Smooth muscle cell (in vitro differentiated cells): Measurements from ENCODE around the gene TTC21A. TPM values are rescaled to one million over a fixed set of nuclear protein-coding genes. Genes with fewer than 3 reads are reported as not detected.
"Not testable (repeated sequence)": the region's sequence is repeated elsewhere in the genome, so short reads cannot be mapped to it uniquely, and the experiment has no call there.

ENCODE experiments used
- DNase-seq: peaks from one replicate; lab custom pipeline; 2025; ENCODE audit not compliant: unreplicated experiment; lab: John Stamatoyannopoulos, UW
- H2AFZ ChIP-seq: fragments of 200-600 bp; sonication (generic); 2 replicates; pipeline ENCODE4 v1.6.0; 2016; ENCODE audit warnings: antibody characterized with exemption, low read depth, mild to moderate bottlenecking
- H3F3A ChIP-seq: fragments of 200-600 bp; sonication (generic); 2 replicates; pipeline ENCODE4 v1.6.0; 2017; ENCODE audit warnings: antibody characterized with exemption, low read depth
- H3K27ac ChIP-seq: fragments of 200-600 bp; sonication (generic); 2 replicates; pipeline ENCODE4 v1.5.1; 2016; ENCODE audit warnings: low read depth, mild to moderate bottlenecking
- H3K27me3 ChIP-seq: fragments of 200-600 bp; sonication (generic); 2 replicates; pipeline ENCODE4 v1.6.1; 2016; ENCODE audit warnings: low read depth, mild to moderate bottlenecking
- H3K36me3 ChIP-seq: fragments of 200-600 bp; sonication (generic); 2 replicates; pipeline ENCODE4 v1.5.1; 2016; ENCODE audit warnings: low read depth
- H3K4me1 ChIP-seq: fragments of 200-600 bp; sonication (generic); 2 replicates; pipeline ENCODE4 v1.5.1; 2016; ENCODE audit warnings: low read depth
- H3K4me2 ChIP-seq: fragments of 200-600 bp; sonication (generic); 2 replicates; pipeline ENCODE4 v1.6.0; 2016; ENCODE audit warnings: mild to moderate bottlenecking
- H3K4me3 ChIP-seq: fragments of 200-600 bp; sonication (generic); 2 replicates; pipeline ENCODE4 v1.5.1; 2016; ENCODE audit warnings: mild to moderate bottlenecking
- H3K79me2 ChIP-seq: fragments of 200-600 bp; sonication (generic); 2 replicates; pipeline ENCODE4 v1.6.0; 2016; ENCODE audit warnings: low read depth, mild to moderate bottlenecking
- H3K9ac ChIP-seq: fragments of 200-600 bp; sonication (generic); 2 replicates; pipeline ENCODE4 v1.6.0; 2016; ENCODE audit warnings: low read depth
- H3K9me3 ChIP-seq: fragments of 200-600 bp; sonication (generic); replicated peaks from 2 replicates; pipeline ENCODE4 v1.5.1; 2016; ENCODE audit warnings: low read depth
- H4K20me1 ChIP-seq: fragments of 200-600 bp; sonication (generic); 2 replicates; pipeline ENCODE4 v1.6.0; 2016; ENCODE audit warnings: low read depth
- CTCF ChIP-seq: fragments of 200-600 bp; sonication (generic); IDR thresholded peaks from 2 replicates; pipeline ENCODE4 v1.5.1; 2017; ENCODE audit warnings: borderline replicate concordance, mild to moderate bottlenecking, antibody characterized with exemption; ENCODE audit not compliant: insufficient read depth, poor library complexity, severe bottlenecking
- WGBS: methylation state at CpG from one replicate; pipeline ENCODE4 v1.1.7; 2016; ENCODE audit warnings: low lambda C conversion rate; 5-methylcytosine and 5-hydroxymethylcytosine counted together
- polyA plus RNA-seq: library from polyadenylated mRNA; unstranded; fragments of >200 nt; fragmentation: Nextera tagmentation; extraction: Ambion mirVana; gene quantifications from 2 replicates; pipeline ENCODE4 v1.2.1, GENCODE V29; 2016
- total RNA-seq: library from RNA; depleted of rRNA; stranded (reverse); fragments of >200 nt; gene quantifications from 2 replicates; pipeline ENCODE4 v1.2.3, GENCODE V29; 2014

TTC21A gene
- total and polyA plus RNA-seq, 2 experiments from 2014 or later, result 2.3 to 10.6 TPM

DNA sequence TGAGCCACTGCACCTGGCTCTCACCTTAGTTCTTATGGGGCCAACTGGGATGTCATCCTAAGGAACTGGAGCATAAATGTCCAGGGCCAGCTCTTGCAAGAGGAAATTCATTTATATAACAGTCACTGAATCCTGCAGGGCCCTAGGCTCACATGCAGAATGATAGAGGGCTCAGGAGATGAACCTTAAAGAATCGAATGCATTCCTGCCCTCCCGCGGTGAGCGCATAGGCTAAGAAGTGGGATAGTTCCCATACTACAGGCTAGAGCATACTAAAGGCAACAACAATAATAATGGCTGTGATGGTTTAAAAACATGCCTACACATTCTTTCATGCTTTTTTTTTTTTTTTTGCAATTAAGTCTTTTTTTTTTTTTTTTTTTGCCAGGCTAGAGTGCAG lies 63.0 kb downstream of the TTC21A start:
- Histone ChIP-seq H2AFZ (no peak overlapping the region), H3K4me2 (no peak overlapping the region), H3K36me3 (no peaks in the 10 kb centered on the region), H3K27ac (no peak overlapping the region), H3K79me2 (no peaks in the 10 kb centered on the region), H3K4me3 (no peak overlapping the region), H3K27me3 (no peaks in the 10 kb centered on the region), H3K4me1 (peaks cover 18% of the 10 kb centered on the region), H3K9ac (no peak overlapping the region), H3K9me3 (no peaks in the 10 kb centered on the region), H4K20me1 (no peaks in the 10 kb centered on the region), H3F3A (peaks cover 30% of the 10 kb centered on the region)
- DNase-seq, result no peak
- TF ChIP-seq CTCF, result no peak
- 76% methylated on average over 4 of the region's 4 CpGs for WGBS

- peaks cover 14% of the 10 kb centered on the region for H3K4me1 ChIP-seq
- WGBS, result 94% methylated on average over 6 of the region's 6 CpGs
These were observed 63.4 kb downstream of the TTC21A start for GRCh38 chr3:39170877-39171276.

GRCh38 chr3:39171860-39172259 lies 64.4 kb downstream of the TTC21A start:
- Histone ChIP-seq H3K36me3 (no peaks in the 10 kb centered on the region), H3F3A (peaks cover 19% of the 10 kb centered on the region), H3K27ac (no peak overlapping the region), H2AFZ (no peak overlapping the region), H4K20me1 (no peaks in the 10 kb centered on the region), H3K4me1 (peaks cover 8% of the 10 kb centered on the region), H3K4me2 (no peak overlapping the region), H3K9me3 (no peaks in the 10 kb centered on the region), H3K79me2 (no peaks in the 10 kb centered on the region), H3K27me3 (no peaks in the 10 kb centered on the region), H3K9ac (no peak overlapping the region), H3K4me3 (no peak overlapping the region)
- 90% methylated on average over 2 of the region's 2 CpGs for WGBS
- DNase-seq, result no peak
- TF ChIP-seq CTCF, result no peak

More at GRCh38 chr3:39170877-39171276, 63.4 kb downstream of the TTC21A start:
- not testable (repeated sequence) for H3K27ac ChIP-seq, H3K4me2 ChIP-seq, H3K4me3 ChIP-seq, H3K27me3 ChIP-seq, H3K9me3 ChIP-seq, H2AFZ ChIP-seq, H3K9ac ChIP-seq, H4K20me1 ChIP-seq, H3K79me2 ChIP-seq, DNase-seq, H3K36me3 ChIP-seq
- H3F3A ChIP-seq, result peaks cover 26% of the 10 kb centered on the region

- no peaks in the 10 kb centered on the region for H4K20me1 ChIP-seq
- TF ChIP-seq CTCF, result no peak
- WGBS, result 90% methylated on average over 2 of the region's 2 CpGs
- H3K4me2 ChIP-seq, result no peak overlapping the region
- H3K4me3 ChIP-seq, result no peak overlapping the region
- H3F3A ChIP-seq, result peaks cover 7% of the 10 kb centered on the region
- no peaks in the 10 kb centered on the region for H3K27me3 ChIP-seq
- no peak overlapping the region for H3K9ac ChIP-seq
- H3K4me1 ChIP-seq, result peaks cover 6% of the 10 kb centered on the region
- H2AFZ ChIP-seq, result no peak overlapping the region
- H3K79me2 ChIP-seq, result no peaks in the 10 kb centered on the region
- DNase-seq, result no peak
- H3K36me3 ChIP-seq, result no peaks in the 10 kb centered on the region
- H3K27ac ChIP-seq, result no peak overlapping the region
- H3K9me3 ChIP-seq, result no peaks in the 10 kb centered on the region
These were observed 66.0 kb downstream of the TTC21A start for GRCh38 chr3:39173318-39174125.
